Measurements from ENCODE around the gene TTI1. TPM values are rescaled to one million over a fixed set of nuclear protein-coding genes. Genes with fewer than 3 reads are reported as not detected.

The TTI1 gene
- total RNA-seq, 2 experiments from 2014 or later, result 21.7 to 23.1 TPM

Other genes starting within 250 kb of the TTI1 start
- gene VSTM2L, start 130.3 kb downstream of the TTI1 start, total RNA-seq, result under 1 TPM in 1 of 2 experiments, not detected in 1; 0.20 TPM
- gene RPRD1B, start 290 bp upstream of the TTI1 start, total RNA-seq, result 10 to 100 TPM; 27.6 to 33.2 TPM
- gene TGM2, start 131.8 kb upstream of the TTI1 start, total RNA-seq, result under 1 TPM; 0.33 to 0.38 TPM
- not detected for gene KIAA1755, start 227.3 kb upstream of the TTI1 start, total RNA-seq

All from activated CD4-positive, alpha-beta memory T cell treated with anti-CD3 and anti-CD28 coated beads, Interleukin-2, amount 10 ng/mL, durations not matched to agents 7 days and 5 days (primary cell).